UCSD-AML1 (cell line): ENCODE results near the gene CNTNAP1.

ENCODE experiments used
- DNase-seq: peaks from one replicate; lab custom pipeline; 2025; ENCODE audit not compliant: unreplicated experiment; lab: John Stamatoyannopoulos, UW

Gene CNTNAP1

GRCh38 chr17:42670789-42671657, 11.3 kb upstream of the CNTNAP1 start:
- no peak for DNase-seq

GRCh38 chr17:42672038-42672437, 10.3 kb upstream of the CNTNAP1 start:
- DNase-seq: no peak

- no peak for DNase-seq
Measured at GRCh38 chr17:42673266-42673884, 9.0 kb upstream of the CNTNAP1 start.

GRCh38 chr17:42673885-42674754, 8.2 kb upstream of the CNTNAP1 start:
- DNase-seq: peak; percentile 68

GRCh38 chr17:42674755-42675347, 7.5 kb upstream of the CNTNAP1 start:
- no peak for DNase-seq

GRCh38 chr17:42675348-42675964, 6.9 kb upstream of the CNTNAP1 start:
- DNase-seq: no peak

- DNase-seq: no peak
Measured at GRCh38 chr17:42675965-42676423, 6.3 kb upstream of the CNTNAP1 start.

- DNase-seq: peak; percentile 52
Measured at GRCh38 chr17:42676424-42677011, 5.8 kb upstream of the CNTNAP1 start, which contains the start of gene PLEKHH3. PLEKHH3 (minus strand) TSS chr17:42676994; CDS start chr17:42676563, 431 bp downstream.

- DNase-seq: peak; percentile 99
Measured at GRCh38 chr17:42677012-42677857, 5.1 kb upstream of the CNTNAP1 start.

- DNase-seq: peak; percentile 92
Measured at GRCh38 chr17:42677921-42678781, 4.2 kb upstream of the CNTNAP1 start.

- peak; percentile 57 for DNase-seq
Measured at GRCh38 chr17:42678951-42679491, 3.3 kb upstream of the CNTNAP1 start.

GRCh38 chr17:42679492-42680330, 2.6 kb upstream of the CNTNAP1 start:
- peak; percentile 84 for DNase-seq

GRCh38 chr17:42680331-42680808, 2.0 kb upstream of the CNTNAP1 start:
- no peak for DNase-seq

- peak; percentile 42 for DNase-seq
Measured at GRCh38 chr17:42682722-42683403, 532 bp downstream of the CNTNAP1 start.

GRCh38 chr17:42683407-42684034, 1.2 kb downstream of the CNTNAP1 start:
- DNase-seq: no peak
